IMR-90 (cell line): Measurements from ENCODE around the gene CHRNA7.
"Not testable (repeated sequence)": the region's sequence is repeated elsewhere in the genome, so short reads cannot be mapped to it uniquely, and the experiment has no call there.

Experiments used
- BHLHE40 ChIP-seq: fragments of 150-350 bp; IDR thresholded peaks from 2 replicates; pipeline ENCODE4 v1.6.1; 2016; ENCODE audit warnings: mild to moderate bottlenecking, low read depth, low read length
- CHD1 ChIP-seq: IDR thresholded peaks from 2 replicates; pipeline ENCODE4 v1.6.1; 2012; ENCODE audit warnings: low read depth, low read length, improper control_type of control experiment
- FOS ChIP-seq: fragments of 150-350 bp; IDR thresholded peaks from 2 replicates; pipeline ENCODE4 v1.6.1; 2016; ENCODE audit warnings: low read depth, low read length
- MAZ ChIP-seq: IDR thresholded peaks from 2 replicates; pipeline ENCODE4 v1.6.1; 2012; ENCODE audit warnings: low read depth, mild to moderate bottlenecking, low read length, improper control_type of control experiment, moderate library complexity, borderline replicate concordance
- MXI1 ChIP-seq: IDR thresholded peaks from 2 replicates; pipeline ENCODE4 v1.6.1; 2012; ENCODE audit warnings: low read depth, mild to moderate bottlenecking, low read length, moderate library complexity, borderline replicate concordance
- POLR2A ChIP-seq: IDR thresholded peaks from 2 replicates; pipeline ENCODE4 v1.6.1; 2012; ENCODE audit warnings: mild to moderate bottlenecking, low read depth, low read length
- RAD21 ChIP-seq: IDR thresholded peaks from 2 replicates; pipeline ENCODE4 v1.6.1; 2012; ENCODE audit warnings: low read length, improper control_type of control experiment
- RCOR1 ChIP-seq: IDR thresholded peaks from 2 replicates; pipeline ENCODE4 v1.6.1; 2012; ENCODE audit warnings: mild to moderate bottlenecking, low read length, improper control_type of control experiment; ENCODE audit not compliant: insufficient replicate concordance
- RFX5 ChIP-seq: IDR thresholded peaks from 2 replicates; pipeline ENCODE4 v1.8.0; 2012; ENCODE audit warnings: low read depth, mild to moderate bottlenecking, low read length, moderate library complexity
- SMC3 ChIP-seq: fragments of 150-350 bp; IDR thresholded peaks from 2 replicates; pipeline ENCODE4 v1.6.1; 2016; ENCODE audit warnings: low read depth, mild to moderate bottlenecking, antibody characterized with exemption, low read length, moderate library complexity
- TF ChIP-seq, protein P1 (sequence below): conservative IDR thresholded peaks from 2 replicates; pipeline ENCODE4 v1.5.1; 2012; ENCODE audit warnings: mild to moderate bottlenecking, low read depth, low read length, improper control_type of control experiment
- TF ChIP-seq, protein P2 (sequence below): fragments of 150-350 bp; IDR thresholded peaks from 2 replicates; pipeline ENCODE4 v1.6.1; 2016; ENCODE audit warnings: low read depth, mild to moderate bottlenecking, low read length, moderate library complexity, borderline replicate concordance

DNA sequence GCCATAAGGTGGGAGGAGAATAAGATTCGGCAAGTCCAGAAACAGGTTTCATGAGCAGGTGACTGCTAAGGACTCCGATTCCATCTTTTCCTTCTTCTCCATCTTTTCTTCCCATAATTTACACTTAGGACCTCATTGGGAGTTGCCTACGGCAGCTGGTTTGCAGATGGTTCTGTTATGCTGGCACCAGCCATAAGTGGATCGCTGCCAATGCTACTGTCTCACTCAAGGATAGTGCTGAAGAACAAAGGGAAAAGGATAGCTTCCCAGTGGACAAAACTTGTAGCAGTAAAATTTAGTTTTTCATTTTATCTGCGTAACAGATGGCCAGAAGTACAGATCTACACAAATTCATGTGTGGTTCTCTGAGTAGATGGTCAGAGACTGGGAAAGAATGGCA is 178.8 kb downstream of the CHRNA7 start:
- TF ChIP-seq, protein P1, sequence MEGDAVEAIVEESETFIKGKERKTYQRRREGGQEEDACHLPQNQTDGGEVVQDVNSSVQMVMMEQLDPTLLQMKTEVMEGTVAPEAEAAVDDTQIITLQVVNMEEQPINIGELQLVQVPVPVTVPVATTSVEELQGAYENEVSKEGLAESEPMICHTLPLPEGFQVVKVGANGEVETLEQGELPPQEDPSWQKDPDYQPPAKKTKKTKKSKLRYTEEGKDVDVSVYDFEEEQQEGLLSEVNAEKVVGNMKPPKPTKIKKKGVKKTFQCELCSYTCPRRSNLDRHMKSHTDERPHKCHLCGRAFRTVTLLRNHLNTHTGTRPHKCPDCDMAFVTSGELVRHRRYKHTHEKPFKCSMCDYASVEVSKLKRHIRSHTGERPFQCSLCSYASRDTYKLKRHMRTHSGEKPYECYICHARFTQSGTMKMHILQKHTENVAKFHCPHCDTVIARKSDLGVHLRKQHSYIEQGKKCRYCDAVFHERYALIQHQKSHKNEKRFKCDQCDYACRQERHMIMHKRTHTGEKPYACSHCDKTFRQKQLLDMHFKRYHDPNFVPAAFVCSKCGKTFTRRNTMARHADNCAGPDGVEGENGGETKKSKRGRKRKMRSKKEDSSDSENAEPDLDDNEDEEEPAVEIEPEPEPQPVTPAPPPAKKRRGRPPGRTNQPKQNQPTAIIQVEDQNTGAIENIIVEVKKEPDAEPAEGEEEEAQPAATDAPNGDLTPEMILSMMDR = not testable (repeated sequence)
- not testable (repeated sequence) for TF ChIP-seq POLR2A, RCOR1, MAZ, RFX5, FOS, RAD21, BHLHE40, CHD1, MXI1, SMC3
- TF ChIP-seq, protein P2, sequence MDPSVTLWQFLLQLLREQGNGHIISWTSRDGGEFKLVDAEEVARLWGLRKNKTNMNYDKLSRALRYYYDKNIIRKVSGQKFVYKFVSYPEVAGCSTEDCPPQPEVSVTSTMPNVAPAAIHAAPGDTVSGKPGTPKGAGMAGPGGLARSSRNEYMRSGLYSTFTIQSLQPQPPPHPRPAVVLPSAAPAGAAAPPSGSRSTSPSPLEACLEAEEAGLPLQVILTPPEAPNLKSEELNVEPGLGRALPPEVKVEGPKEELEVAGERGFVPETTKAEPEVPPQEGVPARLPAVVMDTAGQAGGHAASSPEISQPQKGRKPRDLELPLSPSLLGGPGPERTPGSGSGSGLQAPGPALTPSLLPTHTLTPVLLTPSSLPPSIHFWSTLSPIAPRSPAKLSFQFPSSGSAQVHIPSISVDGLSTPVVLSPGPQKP = not testable (repeated sequence)
